Endodermal cell (in vitro differentiated cells): ENCODE results near the gene ZCCHC17. TPM values are rescaled to one million over a fixed set of nuclear protein-coding genes. Genes with fewer than 3 reads are reported as not detected.

Experiments
- DNase-seq: peaks from one replicate; pipeline ENCODE4 v3.0.0-alpha.2; 2017
- H3K27ac ChIP-seq: 2 replicates; pipeline ENCODE4 v1.5.1; 2013; ENCODE audit warnings: mild to moderate bottlenecking, low read depth, low read length, moderate library complexity
- H3K27me3 ChIP-seq: 2 replicates; pipeline ENCODE4 v1.6.1; 2013; ENCODE audit warnings: mild to moderate bottlenecking, low read length, moderate library complexity; ENCODE audit not compliant: insufficient read depth, control insufficient read depth, poor library complexity, severe bottlenecking
- H3K36me3 ChIP-seq: 2 replicates; pipeline ENCODE4 v1.7.0; 2013; ENCODE audit warnings: mild to moderate bottlenecking, low read length, moderate library complexity; ENCODE audit not compliant: control insufficient read depth, insufficient read depth
- H3K4me1 ChIP-seq: one replicate; pipeline ENCODE4 v1.7.0; 2013; ENCODE audit warnings: low read length; ENCODE audit not compliant: control insufficient read depth, insufficient read depth
- H3K4me3 ChIP-seq: 2 replicates; pipeline ENCODE4 v1.5.1; 2013; ENCODE audit warnings: mild to moderate bottlenecking, low read length, moderate library complexity
- H3K9ac ChIP-seq: 2 replicates; pipeline ENCODE4 v1.6.1; 2013; ENCODE audit warnings: mild to moderate bottlenecking, low read length, moderate library complexity; ENCODE audit not compliant: poor library complexity, severe bottlenecking; ENCODE audit errors: extremely low read depth
- H3K9me3 ChIP-seq: 2 replicates; pipeline ENCODE4 v1.6.1; 2013; ENCODE audit warnings: mild to moderate bottlenecking, low read length, moderate library complexity; ENCODE audit not compliant: control insufficient read depth
- H3K27ac Mint-ChIP-seq: 2 replicates; pipeline ENCODE4 v1.8.0; 2020; ENCODE audit warnings: mixed read lengths
- H3K27me3 Mint-ChIP-seq: 2 replicates; pipeline ENCODE4 v1.8.0; 2021; ENCODE audit warnings: mild to moderate bottlenecking, mixed read lengths; ENCODE audit not compliant: insufficient read depth
- H3K36me3 Mint-ChIP-seq: 2 replicates; pipeline ENCODE4 v1.8.0; 2020; ENCODE audit warnings: low read depth, mixed read lengths
- H3K4me1 Mint-ChIP-seq: 2 replicates; pipeline ENCODE4 v1.8.0; 2020; ENCODE audit warnings: mixed read lengths
- H3K4me3 Mint-ChIP-seq: 2 replicates; pipeline ENCODE4 v1.8.0; 2020; ENCODE audit warnings: mild to moderate bottlenecking, moderate library complexity, mixed read lengths
- H3K9me3 Mint-ChIP-seq: 2 replicates; pipeline ENCODE4 v1.8.0; 2020; ENCODE audit warnings: mild to moderate bottlenecking, mixed read lengths
- WGBS, 2 experiments: methylation state at CpG; one replicate each; pipeline versions ENCODE4 v1.1.5 to v1.1.7; 2013; ENCODE audit warnings: missing lambda C conversion rate in 2 of 2, mixed read lengths in 1 of 2; ENCODE audit not compliant: insufficient coverage in 1 of 2, insufficient read length in 1 of 2; 5-methylcytosine and 5-hydroxymethylcytosine counted together
- total RNA-seq, 2 donors: library from RNA; stranded (reverse); fragmentation: NEBNext Ultra II Directional in 1 of 2; extraction: Animal tissue kit (Norgen Biotek cat#: 25700) in 1 of 2; gene quantifications; 2 replicates in 1 of 2; 3 replicates in 1 of 2; pipeline ENCODE4 v1.2.1, GENCODE V29; 2021
- TF ChIP-seq, protein P1 (sequence below): fragments of 200-600 bp; sonication (generic); conservative IDR thresholded peaks from 2 replicates; pipeline ENCODE4 v1.5.0; 2021; ENCODE audit warnings: antibody characterized with exemption, mild to moderate bottlenecking

ZCCHC17 gene
- total RNA-seq, 2 donors from 2014 or later: 47.6 to 53.8 TPM

DNA sequence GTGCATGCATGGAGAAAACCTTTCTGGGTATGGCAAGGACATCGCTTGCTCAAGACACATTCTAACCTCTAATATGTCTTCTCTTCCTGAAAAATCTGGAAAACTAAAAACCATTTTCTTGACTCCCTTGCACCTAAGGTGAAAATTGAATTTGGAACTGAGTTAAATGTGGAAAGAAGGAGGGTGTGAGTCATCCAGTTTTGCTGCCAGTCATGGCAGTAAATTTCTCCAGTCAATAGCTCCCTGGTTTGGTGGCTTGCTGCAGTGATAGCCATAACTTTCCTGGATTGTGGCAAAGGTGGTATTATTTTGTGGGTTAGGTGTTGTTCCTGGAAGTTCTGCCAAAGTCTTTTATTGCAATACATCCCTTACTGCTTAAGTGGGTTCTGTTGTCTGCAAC lies 2.5 kb downstream of the ZCCHC17 start:
- Mint-ChIP-seq H3K4me3 (no peak overlapping the region), H3K36me3 (peaks cover 13% of the 10 kb centered on the region), H3K27ac (peak overlapping the region; percentile 23), H3K4me1 (peaks cover 11% of the 10 kb centered on the region), H3K9me3 (no peaks in the 10 kb centered on the region), H3K27me3 (no peaks in the 10 kb centered on the region)
- no peak for DNase-seq
- no peaks in the 10 kb centered on the region for H3K9me3 ChIP-seq
- H3K36me3 ChIP-seq: peaks cover 16% of the 10 kb centered on the region
- H3K4me1 ChIP-seq: peaks cover 2% of the 10 kb centered on the region
- no peak overlapping the region for H3K9ac ChIP-seq
- TF ChIP-seq, protein P1, sequence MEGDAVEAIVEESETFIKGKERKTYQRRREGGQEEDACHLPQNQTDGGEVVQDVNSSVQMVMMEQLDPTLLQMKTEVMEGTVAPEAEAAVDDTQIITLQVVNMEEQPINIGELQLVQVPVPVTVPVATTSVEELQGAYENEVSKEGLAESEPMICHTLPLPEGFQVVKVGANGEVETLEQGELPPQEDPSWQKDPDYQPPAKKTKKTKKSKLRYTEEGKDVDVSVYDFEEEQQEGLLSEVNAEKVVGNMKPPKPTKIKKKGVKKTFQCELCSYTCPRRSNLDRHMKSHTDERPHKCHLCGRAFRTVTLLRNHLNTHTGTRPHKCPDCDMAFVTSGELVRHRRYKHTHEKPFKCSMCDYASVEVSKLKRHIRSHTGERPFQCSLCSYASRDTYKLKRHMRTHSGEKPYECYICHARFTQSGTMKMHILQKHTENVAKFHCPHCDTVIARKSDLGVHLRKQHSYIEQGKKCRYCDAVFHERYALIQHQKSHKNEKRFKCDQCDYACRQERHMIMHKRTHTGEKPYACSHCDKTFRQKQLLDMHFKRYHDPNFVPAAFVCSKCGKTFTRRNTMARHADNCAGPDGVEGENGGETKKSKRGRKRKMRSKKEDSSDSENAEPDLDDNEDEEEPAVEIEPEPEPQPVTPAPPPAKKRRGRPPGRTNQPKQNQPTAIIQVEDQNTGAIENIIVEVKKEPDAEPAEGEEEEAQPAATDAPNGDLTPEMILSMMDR: no peak
- H3K27ac ChIP-seq: no peak overlapping the region
- WGBS, 2 experiments: 100% methylated on average over 1 of the region's 1 CpG
- no peaks in the 10 kb centered on the region for H3K27me3 ChIP-seq
- H3K4me3 ChIP-seq: no peak overlapping the region

DNA sequence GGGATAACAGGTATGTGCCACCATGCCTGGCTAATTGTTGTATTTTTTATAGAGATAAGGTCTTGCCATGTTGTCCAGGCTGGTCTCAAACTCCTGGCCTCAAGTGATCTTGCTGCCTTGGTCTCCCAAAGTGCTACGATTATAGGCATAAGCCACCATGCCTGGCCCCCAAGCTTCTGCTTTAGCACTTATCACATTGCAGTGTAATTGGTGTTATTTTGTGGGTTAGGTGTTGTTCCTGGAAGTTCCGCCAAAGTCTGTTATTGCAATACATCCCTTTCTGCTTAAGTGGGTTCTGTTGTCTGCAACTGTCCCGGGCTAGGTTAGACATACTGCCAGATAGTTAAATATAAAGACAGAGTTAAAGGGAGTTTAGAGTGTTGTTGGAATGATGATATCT lies 3.4 kb downstream of the ZCCHC17 start:
- TF ChIP-seq, protein P1: no peak
- Mint-ChIP-seq H3K4me3 (no peak overlapping the region), H3K27me3 (no peaks in the 10 kb centered on the region), H3K4me1 (peaks cover 11% of the 10 kb centered on the region), H3K36me3 (peaks cover 8% of the 10 kb centered on the region), H3K9me3 (no peaks in the 10 kb centered on the region), H3K27ac (no peak overlapping the region)
- Histone ChIP-seq H3K4me3 (no peak overlapping the region), H3K4me1 (peaks cover 2% of the 10 kb centered on the region), H3K9ac (no peak overlapping the region), H3K27ac (no peak overlapping the region), H3K9me3 (no peaks in the 10 kb centered on the region), H3K27me3 (no peaks in the 10 kb centered on the region), H3K36me3 (peaks cover 8% of the 10 kb centered on the region)
- no peak for DNase-seq
- 86 to 94% methylated on average over 1 to 3 of the region's 3 CpGs for WGBS, 2 experiments

DNA sequence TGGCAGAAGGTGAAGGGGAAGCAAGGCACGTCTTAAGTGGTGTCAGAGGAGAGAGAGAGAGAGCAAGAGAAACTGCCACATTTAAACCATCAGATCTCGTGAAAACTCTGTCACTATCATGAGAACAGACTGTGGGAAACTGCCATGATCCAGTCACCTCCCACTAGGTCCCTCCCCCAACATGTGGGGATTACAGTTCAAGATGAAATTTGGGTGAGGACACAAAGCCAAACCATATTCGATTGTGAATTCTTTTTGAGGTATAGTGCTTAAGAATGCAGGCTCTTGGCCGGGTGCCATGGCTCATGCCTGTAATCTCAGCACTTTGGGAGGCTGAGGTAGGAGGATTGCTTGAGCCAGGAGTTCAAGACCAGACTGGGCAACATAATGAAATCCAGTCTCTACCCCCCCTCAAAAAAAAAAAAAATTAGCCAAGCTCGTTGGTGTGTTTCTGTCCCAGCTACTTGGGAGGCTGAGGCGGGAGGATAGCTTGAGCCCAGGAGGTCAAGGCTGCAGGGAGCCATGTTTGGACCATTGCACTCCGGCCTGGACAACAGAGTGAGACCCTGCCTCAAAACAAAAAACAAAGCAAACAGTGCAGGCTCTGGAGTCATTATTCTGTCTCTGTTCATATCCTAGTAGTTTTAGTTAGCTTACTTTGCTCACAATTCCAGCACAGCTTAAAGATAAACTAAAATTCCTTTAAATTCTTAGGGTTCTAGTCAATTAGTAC lies 6.0 kb downstream of the ZCCHC17 start:
- Histone ChIP-seq H3K36me3 (peaks cover 16% of the 10 kb centered on the region), H3K4me1 (peaks cover 2% of the 10 kb centered on the region), H3K27me3 (no peaks in the 10 kb centered on the region), H3K9me3 (no peaks in the 10 kb centered on the region), H3K9ac (no peak overlapping the region), H3K4me3 (no peak overlapping the region), H3K27ac (no peak overlapping the region)
- Mint-ChIP-seq H3K27me3 (no peaks in the 10 kb centered on the region), H3K9me3 (no peaks in the 10 kb centered on the region), H3K4me3 (no peak overlapping the region), H3K27ac (peak overlapping the region; percentile 19), H3K4me1 (peaks cover 8% of the 10 kb centered on the region), H3K36me3 (peaks cover 13% of the 10 kb centered on the region)
- TF ChIP-seq, protein P1: no peak
- WGBS, 2 experiments: 93 to 100% methylated on average over 4 to 7 of the region's 7 CpGs
- no peak for DNase-seq
